Fibroblast of the aortic adventitia (primary cell): Measurements from ENCODE around the gene AGBL3. TPM values are rescaled to one million over a fixed set of nuclear protein-coding genes. Genes with fewer than 3 reads are reported as not detected.

Experiments
- DNase-seq: peaks from one replicate; pipeline ENCODE4 v3.0.0-alpha.2; 2010; ENCODE audit warnings: low read depth
- H3K4me3 ChIP-seq: 2 replicates; pipeline ENCODE4 v1.5.1; 2011; ENCODE audit warnings: low read depth, mild to moderate bottlenecking, control low read depth, low read length, moderate library complexity
- CTCF ChIP-seq: IDR thresholded peaks from 2 replicates; pipeline ENCODE4 v1.5.1; 2011; ENCODE audit warnings: mild to moderate bottlenecking, low read length, control low read depth, inconsistent platforms; ENCODE audit not compliant: insufficient read depth
- total RNA-seq: library from RNA; depleted of rRNA; stranded (reverse); fragments of >200 nt; gene quantifications from 2 replicates; pipeline ENCODE4 v1.2.3, GENCODE V29; 2012; ENCODE audit warnings: low replicate concordance

The AGBL3 gene
- total RNA-seq, 1 donor: 2.9 TPM

DNA sequence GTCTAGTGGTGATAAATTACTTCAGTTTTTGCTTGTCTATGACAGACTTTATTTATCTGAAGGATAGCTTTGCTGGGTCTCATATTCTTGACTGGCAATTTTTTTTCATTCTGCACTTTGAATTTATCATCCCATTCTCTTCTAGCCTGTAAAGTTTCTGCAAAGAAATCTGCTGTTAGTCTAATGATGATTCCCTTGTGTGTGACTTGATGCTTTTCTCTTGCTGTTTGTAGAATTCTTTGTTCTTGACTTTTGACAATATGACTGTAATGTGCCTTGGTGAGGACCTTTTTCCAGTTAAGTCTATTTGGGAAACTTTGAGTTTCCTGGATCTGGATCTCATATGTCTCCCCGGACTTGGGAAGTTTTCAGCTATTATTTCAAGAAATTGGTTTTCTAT lies 102.3 kb downstream of the AGBL3 start:
- no peak for DNase-seq
- H3K4me3 ChIP-seq: no peak overlapping the region
- TF ChIP-seq CTCF: no peak

- no peak for TF ChIP-seq CTCF
- no peak for DNase-seq
- H3K4me3 ChIP-seq: no peak overlapping the region
These were observed 105.4 kb downstream of the AGBL3 start for GRCh38 chr7:135091717-135092116.

DNA sequence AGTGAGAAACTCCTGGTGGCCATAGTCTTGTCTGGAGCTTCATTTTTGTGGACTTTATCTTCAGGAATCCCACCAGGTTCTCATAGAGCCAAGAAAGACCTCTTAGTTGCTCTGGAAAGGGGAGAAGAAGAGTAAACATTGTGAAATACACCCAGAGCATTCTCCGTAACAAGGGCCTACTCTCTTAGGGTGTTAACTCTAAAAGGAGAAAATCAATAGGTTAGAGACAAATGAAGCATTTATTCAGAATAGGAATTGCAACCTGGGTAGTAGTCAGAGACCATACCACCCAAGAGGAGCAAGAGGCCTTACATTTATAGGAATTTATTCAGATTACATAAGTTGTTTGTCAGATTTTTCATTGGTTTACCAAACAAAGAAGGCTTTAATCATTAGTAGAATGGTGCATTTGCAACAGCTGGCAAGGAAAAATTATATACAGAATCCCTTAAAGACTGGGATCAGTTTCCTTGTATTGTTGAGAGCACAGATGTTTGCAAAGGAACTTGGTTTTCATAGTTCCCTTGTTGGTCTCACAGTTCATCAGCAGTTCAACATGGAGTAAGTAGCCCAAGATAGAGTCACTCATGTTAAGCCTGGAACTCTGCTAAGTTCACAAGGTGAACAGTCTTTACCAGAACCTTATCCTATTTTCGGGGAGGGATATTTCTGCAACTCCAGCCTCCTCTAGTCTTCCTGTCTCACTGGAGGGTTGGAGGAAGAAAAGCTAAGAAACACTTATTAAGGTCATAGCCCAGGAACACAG lies 108.3 kb downstream of the AGBL3 start:
- no peak for DNase-seq
- H3K4me3 ChIP-seq: no peak overlapping the region
- TF ChIP-seq CTCF: no peak

GRCh38 chr7:135095450-135095849 lies 109.1 kb downstream of the AGBL3 start:
- no peak for TF ChIP-seq CTCF
- no peak for DNase-seq
- H3K4me3 ChIP-seq: no peak overlapping the region

DNA sequence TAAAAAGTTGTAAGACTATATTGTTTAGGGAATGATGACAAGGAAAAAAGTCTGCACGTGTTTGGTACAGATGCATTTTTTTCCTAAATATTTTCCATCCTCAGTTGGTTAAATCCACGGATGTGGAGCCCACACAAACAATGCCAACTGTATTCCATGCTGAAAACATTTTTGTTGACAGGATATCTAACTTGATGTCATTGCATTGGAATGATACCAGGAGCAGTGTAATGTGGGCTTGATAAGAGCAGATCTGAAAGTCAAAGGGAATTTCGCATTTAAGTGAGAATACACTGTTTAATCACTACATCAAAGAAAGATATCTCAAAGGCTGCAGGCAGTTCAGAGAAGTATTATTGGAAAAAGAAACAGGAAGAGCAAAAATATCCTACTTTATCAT lies 112.1 kb downstream of the AGBL3 start:
- TF ChIP-seq CTCF: no peak
- no peak for DNase-seq

DNA sequence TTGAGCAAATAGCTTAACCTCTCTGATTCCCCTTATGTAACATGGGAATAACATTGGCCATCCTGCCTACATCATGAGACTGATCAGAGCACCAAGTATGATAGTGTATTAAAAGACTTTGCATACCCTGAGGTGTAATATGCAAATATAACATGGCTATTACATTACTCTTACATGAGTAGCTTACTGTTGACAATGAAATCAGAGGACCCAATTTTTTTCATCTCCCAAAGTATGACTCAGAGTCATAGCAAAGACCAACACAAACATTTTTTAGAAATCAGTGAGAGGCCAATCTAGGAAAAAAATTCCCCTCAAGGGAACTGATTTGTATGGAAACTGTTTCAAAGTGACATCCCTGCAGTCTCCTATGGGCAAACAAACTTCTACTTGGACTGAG lies 114.5 kb downstream of the AGBL3 start:
- peak; percentile 36 for DNase-seq
- no peak for TF ChIP-seq CTCF
- H3K4me3 ChIP-seq: no peak overlapping the region

More for the DNA sequence above, 112.1 kb downstream of the AGBL3 start:
- H3K4me3 ChIP-seq: no peak overlapping the region

GRCh38 chr7:135102372-135102771 lies 116.1 kb downstream of the AGBL3 start:
- TF ChIP-seq CTCF: no peak
- no peak overlapping the region for H3K4me3 ChIP-seq
- DNase-seq: no peak
